B cell (primary cell): ENCODE results near the gene EPG5. TPM values are rescaled to one million over a fixed set of nuclear protein-coding genes. Genes with fewer than 3 reads are reported as not detected.

Experiments
- ATAC-seq: fragments of 200-7000 bp; cut with Tn5 transposase; one replicate; pipeline ENCODE4 v1.10.0; 2021; ENCODE audit warnings: low read depth, mild to moderate bottlenecking, moderate number of reproducible peaks, moderate library complexity
- CTCF ChIA-PET: fragments of 350-600 bp; sonication (Branson Sonifier 250); formaldehyde crosslinking; loops from one replicate; lab custom pipeline; 2021; ENCODE audit warnings: antibody characterized with exemption, inconsistent platforms; lab: Charles Lee
- POLR2A ChIA-PET: fragments of 350-600 bp; sonication (Branson Sonifier 250); formaldehyde crosslinking; loops from one replicate; lab custom pipeline; 2021; ENCODE audit warnings: antibody characterized with exemption; lab: Charles Lee
- DNase-seq: peaks from one replicate; pipeline ENCODE4 v3.0.0; 2013
- H2AFZ ChIP-seq: 2 replicates; pipeline ENCODE4 v1.6.1; 2012; ENCODE audit warnings: mild to moderate bottlenecking, low read depth, low read length; ENCODE audit not compliant: insufficient read depth, poor library complexity, severe bottlenecking
- H3K27ac ChIP-seq, 2 donors: 1 replicate in 1 of 2; 2 replicates in 1 of 2; pipeline ENCODE4 v1.5.1; 2012 to 2013; ENCODE audit warnings: low read length in 2 of 2, mild to moderate bottlenecking in 2 of 2, moderate library complexity in 1 of 2
- H3K27me3 ChIP-seq, 4 experiments: fragments of 200-600 bp in 1 of 4; sonication (generic) in 1 of 4; replicated peaks in 1 of 4; 1 replicate in 2 of 4; 2 replicates in 2 of 4; pipeline versions ENCODE4 v1.6.1 to v1.7.0; 2013 to 2016; ENCODE audit warnings: low read length in 3 of 4, mild to moderate bottlenecking in 2 of 4, mixed read lengths in 1 of 4, moderate library complexity in 1 of 4; ENCODE audit not compliant: insufficient read depth in 4 of 4, control insufficient read depth in 3 of 4; ENCODE audit errors: control extremely low read depth in 1 of 4
- H3K36me3 ChIP-seq, 2 experiments: replicated peaks in 1 of 2; 1 replicate in 1 of 2; 2 replicates in 1 of 2; pipeline versions ENCODE4 v1.6.1 to v1.7.1; 2013; ENCODE audit warnings: low read length in 1 of 2; ENCODE audit not compliant: insufficient read depth in 2 of 2, control insufficient read depth in 1 of 2; ENCODE audit errors: control extremely low read depth in 1 of 2, extremely low read depth in 1 of 2
- H3K4me1 ChIP-seq, 2 donors: fragments of 200-600 bp in 1 of 2; sonication (generic) in 1 of 2; 1 replicate in 1 of 2; 2 replicates in 1 of 2; pipeline versions ENCODE4 v1.5.1 to v1.6.1; 2013 to 2017; ENCODE audit warnings: low read length in 2 of 2; ENCODE audit not compliant: control insufficient read depth in 2 of 2, insufficient read depth in 2 of 2
- H3K4me2 ChIP-seq: replicated peaks from 2 replicates; pipeline ENCODE3; 2012; ENCODE audit warnings: mild to moderate bottlenecking, low read depth, low read length; ENCODE audit not compliant: poor library complexity, severe bottlenecking
- H3K4me3 ChIP-seq, 5 experiments: fragments of 200-600 bp in 1 of 5; sonication (generic) in 1 of 5; 1 replicate in 3 of 5; 2 replicates in 2 of 5; pipeline versions ENCODE4 v1.5.1 to v1.7.0; 2011 to 2016; ENCODE audit warnings: low read length in 4 of 5, mild to moderate bottlenecking in 4 of 5, low read depth in 2 of 5, control low read depth in 1 of 5, moderate library complexity in 1 of 5; ENCODE audit not compliant: insufficient read depth in 1 of 5; ENCODE audit errors: control extremely low read depth in 1 of 5, extremely low read depth in 1 of 5
- H3K79me2 ChIP-seq: fragments of 200-600 bp; sonication (generic); one replicate; pipeline ENCODE4 v1.6.0; 2016; ENCODE audit warnings: low read length; ENCODE audit not compliant: control insufficient read depth, insufficient read depth
- H3K9ac ChIP-seq: fragments of 200-600 bp; sonication (generic); 2 replicates; pipeline ENCODE4 v1.6.1; 2017; ENCODE audit warnings: mild to moderate bottlenecking, low read length, moderate library complexity
- H3K9me3 ChIP-seq, 3 donors: one replicate each; pipeline versions ENCODE4 v1.6.1 to v1.7.1; 2013; ENCODE audit warnings: low read length in 2 of 3; ENCODE audit not compliant: control insufficient read depth in 2 of 3, insufficient read depth in 1 of 3; ENCODE audit errors: control extremely low read depth in 1 of 3
- H4K20me1 ChIP-seq: 2 replicates; pipeline ENCODE4 v1.6.0; 2012; ENCODE audit warnings: mild to moderate bottlenecking, low read length; ENCODE audit not compliant: insufficient read depth, control insufficient read depth, poor library complexity, severe bottlenecking
- H3K27ac Mint-ChIP-seq: one replicate; pipeline ENCODE4 v1.8.0; 2021; ENCODE audit warnings: mixed read lengths
- H3K27me3 Mint-ChIP-seq: one replicate; pipeline ENCODE4 v1.8.0; 2021; ENCODE audit warnings: mixed read lengths
- H3K4me1 Mint-ChIP-seq: one replicate; pipeline ENCODE4 v1.8.0; 2021; ENCODE audit warnings: mixed read lengths
- H3K4me3 Mint-ChIP-seq: one replicate; pipeline ENCODE4 v1.8.0; 2021; ENCODE audit warnings: mixed read lengths
- H3K9me3 Mint-ChIP-seq: one replicate; pipeline ENCODE4 v1.8.0; 2022; ENCODE audit warnings: mixed read lengths; ENCODE audit not compliant: insufficient read depth
- CTCF ChIP-seq: fragments of 200-600 bp; IDR thresholded peaks from one replicate; pipeline ENCODE4 v1.8.0; 2022; ENCODE audit warnings: antibody characterized with exemption, mild to moderate bottlenecking
- EZH2 ChIP-seq: IDR thresholded peaks from 2 replicates; pipeline ENCODE4 v1.6.1; 2012; ENCODE audit warnings: borderline replicate concordance, low read depth, mild to moderate bottlenecking, moderate library complexity, low read length; ENCODE audit not compliant: insufficient read depth, poor library complexity, severe bottlenecking
- WGBS: methylation state at CpG from one replicate; pipeline ENCODE4 v1.1.5; 2013; ENCODE audit warnings: missing lambda C conversion rate; ENCODE audit not compliant: insufficient coverage; 5-methylcytosine and 5-hydroxymethylcytosine counted together
- intact Hi-C: fragments of 100-400 bp; cut with micrococcal nuclease; formaldehyde crosslinking; loops from one replicate; pipeline ENCODE4 v1.10.0; 2022
- polyA plus RNA-seq: library from polyadenylated mRNA; depleted of rRNA; stranded (reverse); fragments of >200 nt; gene quantifications from 2 replicates; pipeline ENCODE4 v1.2.3, GENCODE V29; 2012
- total RNA-seq, 2 donors: library from RNA; stranded (reverse); fragments of 120-200 nt in 1 of 2; gene quantifications; 1 replicate in 1 of 2; 2 replicates in 1 of 2; pipeline versions ENCODE4 v1.2.3 to v1.2.4, GENCODE V29; 2013 to 2022

EPG5 gene
- total and polyA plus RNA-seq, 2 donors (not counting 1 experiment from before 2014, with no cell fraction given), result 10.3 to 50.4 TPM

- no peak overlapping the region for H3K4me3 ChIP-seq
- DNase-seq (no peak), ATAC-seq (no peak)
- H3K4me1 Mint-ChIP-seq, result peaks cover 6% of the 10 kb centered on the region
- peaks cover 4% of the 10 kb centered on the region for H3K9me3 Mint-ChIP-seq
- peaks cover 4% of the 10 kb centered on the region for H3K27me3 Mint-ChIP-seq
- H4K20me1 ChIP-seq, result no peaks in the 10 kb centered on the region
- H3K27me3 ChIP-seq, result no peaks in the 10 kb centered on the region
- CTCF ChIA-PET, result no interaction called here
- no peak overlapping the region for H2AFZ ChIP-seq
- H3K4me1 ChIP-seq, result peaks cover 0 to 12% of the 10 kb centered on the region in 2 donors
- no peak overlapping the region for H3K9ac ChIP-seq
- no peaks in the 10 kb centered on the region for H3K9me3 ChIP-seq
- TF ChIP-seq EZH2 (no peak), CTCF (no peak)
- intact Hi-C loops, result no loop called here
- no peaks in the 10 kb centered on the region for H3K36me3 ChIP-seq
- H3K27ac ChIP-seq, result no peak overlapping the region
- WGBS, result 98% methylated on average over 4 of the region's 8 CpGs
- H3K4me2 ChIP-seq, result no peak overlapping the region
- no peak overlapping the region for H3K27ac Mint-ChIP-seq
- POLR2A ChIA-PET, result no interaction called here
- H3K79me2 ChIP-seq, result no peaks in the 10 kb centered on the region
- no peak overlapping the region for H3K4me3 Mint-ChIP-seq
Observed at GRCh38 chr18:46008531-46008930, 41.4 kb upstream of the EPG5 start.

- Histone ChIP-seq H3K36me3 (no peaks in the 10 kb centered on the region), H3K9ac (no peak overlapping the region), H3K9me3 (peaks cover 0 to 4% (median under 1%) of the 10 kb centered on the region in 3 donors), H2AFZ (no peak overlapping the region), H3K27me3 (peaks cover 0 to 4% (median 0%) of the 10 kb centered on the region in 4 experiments), H3K27ac (no peak overlapping the region), H3K4me3 (no peak overlapping the region), H3K4me2 (no peak overlapping the region), H4K20me1 (no peaks in the 10 kb centered on the region), H3K79me2 (no peaks in the 10 kb centered on the region), H3K4me1 (peaks cover 0 to 9% of the 10 kb centered on the region in 2 donors)
- ATAC-seq (no peak), DNase-seq (no peak)
- Mint-ChIP-seq H3K27me3 (peaks cover 4% of the 10 kb centered on the region), H3K9me3 (peaks cover 11% of the 10 kb centered on the region), H3K4me1 (no peaks in the 10 kb centered on the region), H3K4me3 (no peak overlapping the region), H3K27ac (no peak overlapping the region)
- intact Hi-C loops, result no loop called here
- ChIA-PET CTCF (interaction anchor here (0.5 kb wide), 1 partner anchor 116 kb away, joined by 3 read pairs; no protein-coding TSS in a partner anchor), POLR2A (no interaction called here)
- WGBS, result 100% methylated on average over 2 of the region's 5 CpGs
- TF ChIP-seq EZH2, result no peak
- no peak for TF ChIP-seq CTCF
Observed at GRCh38 chr18:46007165-46007564, 40.0 kb upstream of the EPG5 start.
